Neural cell (in vitro differentiated cells): ENCODE results near the gene TMEM79. TPM values are rescaled to one million over a fixed set of nuclear protein-coding genes. Genes with fewer than 3 reads are reported as not detected.

Experiments used
- H2AFZ ChIP-seq: fragments of 200-600, 300-800 bp; sonication (generic), shearing (Covaris generic); 2 replicates; pipeline ENCODE4 v1.6.0; 2014; ENCODE audit warnings: low read depth, mild to moderate bottlenecking, antibody characterized with exemption, low read length, moderate library complexity
- H3F3A ChIP-seq: fragments of 200-600 bp; shearing (Covaris generic); 2 replicates; pipeline ENCODE4 v1.6.1; 2016; ENCODE audit warnings: mild to moderate bottlenecking, moderate library complexity, mixed read lengths, antibody characterized with exemption, low read length; ENCODE audit not compliant: insufficient read depth, poor library complexity, severe bottlenecking
- H3K27ac ChIP-seq: fragments of 200-600, 300-800 bp; sonication (generic), shearing (Covaris generic); 2 replicates; pipeline ENCODE4 v1.5.1; 2014; ENCODE audit warnings: mild to moderate bottlenecking, low read length, moderate library complexity
- H3K27me3 ChIP-seq: fragments of 300-800, 200-600 bp; sonication (generic), shearing (Covaris generic); 2 replicates; pipeline ENCODE4 v1.6.0; 2014; ENCODE audit warnings: mild to moderate bottlenecking, low read depth, low read length, moderate library complexity; ENCODE audit not compliant: insufficient read depth
- H3K36me3 ChIP-seq: fragments of 300-800, 200-600 bp; sonication (generic), shearing (Covaris generic); 2 replicates; pipeline ENCODE4 v1.5.1; 2014; ENCODE audit warnings: mild to moderate bottlenecking, antibody characterized with exemption, low read length, moderate library complexity; ENCODE audit not compliant: insufficient read depth
- H3K4me2 ChIP-seq: fragments of 300-800, 200-600 bp; sonication (generic), shearing (Covaris generic); 2 replicates; pipeline ENCODE4 v1.6.0; 2014; ENCODE audit warnings: mild to moderate bottlenecking, low read length
- H3K4me3 ChIP-seq: fragments of 300-800, 200-600 bp; sonication (generic), shearing (Covaris generic); 2 replicates; pipeline ENCODE4 v1.5.1; 2014; ENCODE audit warnings: mild to moderate bottlenecking, low read length, moderate library complexity
- H3K79me2 ChIP-seq: fragments of 200-600 bp; shearing (Covaris generic); replicated peaks from 2 replicates; pipeline ENCODE4 v1.6.0; 2014; ENCODE audit warnings: mild to moderate bottlenecking, low read length, moderate library complexity; ENCODE audit not compliant: insufficient read depth
- H3K9ac ChIP-seq: fragments of 300-800, 200-600 bp; sonication (generic), shearing (Covaris generic); 2 replicates; pipeline ENCODE4 v1.6.1; 2016; ENCODE audit warnings: mild to moderate bottlenecking, low read length, mixed read lengths
- H3K9me2 ChIP-seq: fragments of 200-600 bp; shearing (Covaris generic); 2 replicates; pipeline ENCODE4 v1.6.1; 2016; ENCODE audit warnings: mild to moderate bottlenecking, low read length, mixed read lengths; ENCODE audit not compliant: insufficient read depth
- H3K9me3 ChIP-seq: fragments of 200-600, 300-800 bp; sonication (generic), shearing (Covaris generic); 2 replicates; pipeline ENCODE4 v1.6.1; 2016; ENCODE audit warnings: mild to moderate bottlenecking, mixed run types, low read length, moderate library complexity, mixed read lengths
- H4K20me1 ChIP-seq: fragments of 200-600 bp; shearing (Covaris generic); 2 replicates; pipeline ENCODE4 v1.6.1; 2016; ENCODE audit warnings: mild to moderate bottlenecking, mixed run types; ENCODE audit not compliant: insufficient read depth
- EP300 ChIP-seq: fragments of 450-650 bp; conservative IDR thresholded peaks from 2 replicates; pipeline ENCODE4 v1.6.1; 2014; ENCODE audit warnings: antibody characterized with exemption, mild to moderate bottlenecking, moderate library complexity; ENCODE audit not compliant: poor library complexity, severe bottlenecking
- EZH2 ChIP-seq: fragments of 200-600, 300-800 bp; shearing (Covaris generic), sonication (generic); IDR thresholded peaks from 2 replicates; pipeline ENCODE4 v1.6.1; 2014; ENCODE audit warnings: antibody characterized with exemption, low read length, borderline replicate concordance, mild to moderate bottlenecking; ENCODE audit not compliant: insufficient read depth, poor library complexity, severe bottlenecking
- MXI1 ChIP-seq: fragments of 450-650 bp; conservative IDR thresholded peaks from 2 replicates; pipeline ENCODE4 v1.6.1; 2014; ENCODE audit warnings: antibody characterized with exemption, mild to moderate bottlenecking; ENCODE audit not compliant: poor library complexity, severe bottlenecking
- POLR2AphosphoS5 ChIP-seq: IDR thresholded peaks from 2 replicates; pipeline ENCODE4 v1.6.1; 2012
- RAD21 ChIP-seq: fragments of 450-650 bp; conservative IDR thresholded peaks from 2 replicates; pipeline ENCODE4 v1.6.1; 2014; ENCODE audit warnings: antibody characterized with exemption, mild to moderate bottlenecking, moderate library complexity
- SMC3 ChIP-seq: fragments of 450-650 bp; conservative IDR thresholded peaks from 2 replicates; pipeline ENCODE4 v1.6.1; 2014; ENCODE audit warnings: antibody characterized with exemption, mild to moderate bottlenecking, moderate library complexity; ENCODE audit not compliant: poor library complexity
- TAF1 ChIP-seq: IDR thresholded peaks from 2 replicates; pipeline ENCODE4 v1.6.1; 2012; ENCODE audit warnings: low read depth
- polyA plus RNA-seq: library from polyadenylated mRNA; depleted of rRNA; stranded (reverse); fragments of >200 nt; gene quantifications from 2 replicates; pipeline ENCODE4 v1.2.3, GENCODE V29; 2014
- TF ChIP-seq, protein P1 (sequence below): fragments of 450-650 bp; IDR thresholded peaks from 2 replicates; pipeline ENCODE4 v1.5.1; 2014; ENCODE audit warnings: antibody characterized with exemption, mild to moderate bottlenecking, moderate library complexity; ENCODE audit not compliant: poor library complexity, severe bottlenecking
- TF ChIP-seq, protein P2 (sequence below): IDR thresholded peaks from 2 replicates; pipeline ENCODE4 v1.6.1; 2012; ENCODE audit warnings: borderline replicate concordance

The TMEM79 gene
- polyA plus RNA-seq, 1 donor from 2014 or later, result 6.8 TPM

DNA sequence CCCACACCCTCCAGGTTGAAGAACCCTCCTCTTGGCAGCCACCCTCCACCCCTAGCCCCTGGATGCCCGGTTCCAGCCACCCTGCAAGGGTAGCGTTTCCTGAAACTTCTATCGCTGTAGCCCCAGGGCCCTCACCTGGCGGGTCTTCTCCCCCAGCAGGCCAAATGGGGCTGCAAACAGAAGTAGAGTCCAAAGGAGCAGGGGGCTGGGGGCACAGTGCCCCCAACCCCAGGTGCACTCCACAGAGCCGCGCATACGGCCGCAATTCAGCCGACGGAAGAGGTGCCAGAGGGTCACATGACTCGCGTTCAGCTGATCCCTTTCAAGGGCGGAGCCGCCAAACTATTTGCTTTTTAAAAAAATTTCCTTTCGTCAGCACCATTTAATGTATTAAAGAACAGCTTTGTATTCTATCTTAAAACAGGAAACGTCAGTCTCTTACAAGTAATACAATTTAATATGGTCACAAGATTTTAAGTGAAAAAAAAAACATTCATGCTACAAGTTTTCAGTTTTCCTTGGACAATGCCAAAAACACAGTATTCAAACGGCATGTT, 11.3 kb downstream of the TMEM79 start, which contains the start of gene GLMP:
Gene GLMP, minus strand, starts transcription at position 289 of the 557 bp plus-strand sequence. Its CDS starts 34 bp downstream, at position 255.
- H3K27me3 ChIP-seq, result no peaks in the 10 kb centered on the region
- H3K79me2 ChIP-seq, result no peaks in the 10 kb centered on the region
- H3K9me3 ChIP-seq, result no peaks in the 10 kb centered on the region
- no peak within 1 kb of the TSS for H3K27ac ChIP-seq
- no peaks in the 10 kb centered on the region for H3K9me2 ChIP-seq
- H4K20me1 ChIP-seq, result no peaks in the 10 kb centered on the region
- H3K9ac ChIP-seq, result no peak within 1 kb of the TSS
- H3K36me3 ChIP-seq, result no peaks in the 10 kb centered on the region
- TF ChIP-seq SMC3, result no peak
- TF ChIP-seq, protein P1, sequence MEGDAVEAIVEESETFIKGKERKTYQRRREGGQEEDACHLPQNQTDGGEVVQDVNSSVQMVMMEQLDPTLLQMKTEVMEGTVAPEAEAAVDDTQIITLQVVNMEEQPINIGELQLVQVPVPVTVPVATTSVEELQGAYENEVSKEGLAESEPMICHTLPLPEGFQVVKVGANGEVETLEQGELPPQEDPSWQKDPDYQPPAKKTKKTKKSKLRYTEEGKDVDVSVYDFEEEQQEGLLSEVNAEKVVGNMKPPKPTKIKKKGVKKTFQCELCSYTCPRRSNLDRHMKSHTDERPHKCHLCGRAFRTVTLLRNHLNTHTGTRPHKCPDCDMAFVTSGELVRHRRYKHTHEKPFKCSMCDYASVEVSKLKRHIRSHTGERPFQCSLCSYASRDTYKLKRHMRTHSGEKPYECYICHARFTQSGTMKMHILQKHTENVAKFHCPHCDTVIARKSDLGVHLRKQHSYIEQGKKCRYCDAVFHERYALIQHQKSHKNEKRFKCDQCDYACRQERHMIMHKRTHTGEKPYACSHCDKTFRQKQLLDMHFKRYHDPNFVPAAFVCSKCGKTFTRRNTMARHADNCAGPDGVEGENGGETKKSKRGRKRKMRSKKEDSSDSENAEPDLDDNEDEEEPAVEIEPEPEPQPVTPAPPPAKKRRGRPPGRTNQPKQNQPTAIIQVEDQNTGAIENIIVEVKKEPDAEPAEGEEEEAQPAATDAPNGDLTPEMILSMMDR, result no peak
- no peak for TF ChIP-seq TAF1
- TF ChIP-seq MXI1, result no peak
- TF ChIP-seq, protein P2, sequence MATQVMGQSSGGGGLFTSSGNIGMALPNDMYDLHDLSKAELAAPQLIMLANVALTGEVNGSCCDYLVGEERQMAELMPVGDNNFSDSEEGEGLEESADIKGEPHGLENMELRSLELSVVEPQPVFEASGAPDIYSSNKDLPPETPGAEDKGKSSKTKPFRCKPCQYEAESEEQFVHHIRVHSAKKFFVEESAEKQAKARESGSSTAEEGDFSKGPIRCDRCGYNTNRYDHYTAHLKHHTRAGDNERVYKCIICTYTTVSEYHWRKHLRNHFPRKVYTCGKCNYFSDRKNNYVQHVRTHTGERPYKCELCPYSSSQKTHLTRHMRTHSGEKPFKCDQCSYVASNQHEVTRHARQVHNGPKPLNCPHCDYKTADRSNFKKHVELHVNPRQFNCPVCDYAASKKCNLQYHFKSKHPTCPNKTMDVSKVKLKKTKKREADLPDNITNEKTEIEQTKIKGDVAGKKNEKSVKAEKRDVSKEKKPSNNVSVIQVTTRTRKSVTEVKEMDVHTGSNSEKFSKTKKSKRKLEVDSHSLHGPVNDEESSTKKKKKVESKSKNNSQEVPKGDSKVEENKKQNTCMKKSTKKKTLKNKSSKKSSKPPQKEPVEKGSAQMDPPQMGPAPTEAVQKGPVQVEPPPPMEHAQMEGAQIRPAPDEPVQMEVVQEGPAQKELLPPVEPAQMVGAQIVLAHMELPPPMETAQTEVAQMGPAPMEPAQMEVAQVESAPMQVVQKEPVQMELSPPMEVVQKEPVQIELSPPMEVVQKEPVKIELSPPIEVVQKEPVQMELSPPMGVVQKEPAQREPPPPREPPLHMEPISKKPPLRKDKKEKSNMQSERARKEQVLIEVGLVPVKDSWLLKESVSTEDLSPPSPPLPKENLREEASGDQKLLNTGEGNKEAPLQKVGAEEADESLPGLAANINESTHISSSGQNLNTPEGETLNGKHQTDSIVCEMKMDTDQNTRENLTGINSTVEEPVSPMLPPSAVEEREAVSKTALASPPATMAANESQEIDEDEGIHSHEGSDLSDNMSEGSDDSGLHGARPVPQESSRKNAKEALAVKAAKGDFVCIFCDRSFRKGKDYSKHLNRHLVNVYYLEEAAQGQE, result no peak
- no peak for TF ChIP-seq RAD21
- no peak for TF ChIP-seq EP300
- TF ChIP-seq POLR2AphosphoS5, result no peak
- TF ChIP-seq EZH2, result no peak
- no peaks in the 10 kb centered on the region for H3F3A ChIP-seq
- no peak within 1 kb of the TSS for H2AFZ ChIP-seq
- H3K4me2 ChIP-seq, result no peak within 1 kb of the TSS
- H3K4me3 ChIP-seq, result peak within 1 kb of the TSS; percentile 53

DNA sequence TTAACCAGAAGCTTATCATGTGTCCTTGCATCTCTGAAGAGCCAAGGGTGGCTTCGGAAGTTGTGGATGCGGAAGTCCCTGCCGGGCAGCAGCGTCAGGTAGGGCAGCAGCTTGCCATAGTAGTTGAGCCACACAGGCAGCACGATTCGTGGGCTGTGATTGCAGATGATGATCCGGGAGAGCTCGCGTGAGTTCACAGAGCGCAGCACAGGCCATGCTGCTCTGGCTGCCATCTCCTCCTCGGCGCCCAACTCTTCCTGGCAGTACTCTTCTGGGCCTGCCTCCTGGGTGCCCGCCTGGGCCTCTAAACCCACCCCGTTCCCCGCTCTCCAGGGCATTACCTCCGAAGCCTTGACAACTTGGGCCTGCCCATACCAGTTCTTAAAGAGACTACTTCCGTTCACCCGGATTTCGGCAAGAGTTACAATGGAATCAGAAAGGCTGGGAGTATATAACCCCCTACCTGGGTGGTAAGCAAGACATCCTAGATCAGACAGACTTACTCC, 14.8 kb downstream of the TMEM79 start, which contains the start of gene VHLL:
Gene VHLL, minus strand, starts transcription at position 456 of the 506 bp plus-strand sequence. Its CDS starts 118 bp downstream, at position 338.
- Histone ChIP-seq H3K36me3 (no peaks in the 10 kb centered on the region), H3K9ac (no peak within 1 kb of the TSS), H3K9me3 (no peaks in the 10 kb centered on the region), H3K27me3 (no peaks in the 10 kb centered on the region), H4K20me1 (no peaks in the 10 kb centered on the region), H3F3A (no peaks in the 10 kb centered on the region), H3K4me3 (no peak within 1 kb of the TSS), H3K9me2 (no peaks in the 10 kb centered on the region), H2AFZ (no peak within 1 kb of the TSS), H3K4me2 (no peak within 1 kb of the TSS), H3K27ac (no peak within 1 kb of the TSS), H3K79me2 (no peaks in the 10 kb centered on the region)
- TF ChIP-seq, protein P1, result no peak
- TF ChIP-seq EZH2 (no peak), POLR2AphosphoS5 (no peak), MXI1 (no peak), SMC3 (no peak), TAF1 (no peak), EP300 (no peak), RAD21 (no peak)
- TF ChIP-seq, protein P2, result no peak
